Muscle layer of duodenum (tissue), 2 donors: ENCODE data around the gene FBXO42.

Source experiments
- H3K27ac ChIP-seq: one replicate; pipeline ENCODE4 v1.7.0; 2013; ENCODE audit warnings: mild to moderate bottlenecking, low read length
- H3K27me3 ChIP-seq: one replicate; pipeline ENCODE4 v1.7.0; 2013; ENCODE audit warnings: low read depth, mild to moderate bottlenecking, control low read depth, low read length
- H3K36me3 ChIP-seq, 2 donors: one replicate each; pipeline ENCODE4 v1.7.0; 2013; ENCODE audit warnings: low read length in 2 of 2, control low read depth in 1 of 2, mild to moderate bottlenecking in 1 of 2; ENCODE audit not compliant: insufficient read depth in 2 of 2, control insufficient read depth in 1 of 2
- H3K4me1 ChIP-seq, 2 donors: one replicate each; pipeline ENCODE4 v1.7.0; 2013; ENCODE audit warnings: low read length in 2 of 2, mild to moderate bottlenecking in 2 of 2, control low read depth in 1 of 2, moderate library complexity in 1 of 2; ENCODE audit not compliant: insufficient read depth in 2 of 2, control insufficient read depth in 1 of 2
- H3K4me3 ChIP-seq, 2 donors: one replicate each; pipeline ENCODE4 v1.7.0; 2013; ENCODE audit warnings: low read length in 2 of 2, low read depth in 1 of 2, mild to moderate bottlenecking in 1 of 2
- H3K9me3 ChIP-seq, 2 donors: one replicate each; pipeline ENCODE4 v1.7.0; 2013; ENCODE audit warnings: low read length in 2 of 2, control low read depth in 1 of 2, mild to moderate bottlenecking in 1 of 2; ENCODE audit not compliant: control insufficient read depth in 1 of 2
- donor health status: healthy.

FBXO42 gene

DNA sequence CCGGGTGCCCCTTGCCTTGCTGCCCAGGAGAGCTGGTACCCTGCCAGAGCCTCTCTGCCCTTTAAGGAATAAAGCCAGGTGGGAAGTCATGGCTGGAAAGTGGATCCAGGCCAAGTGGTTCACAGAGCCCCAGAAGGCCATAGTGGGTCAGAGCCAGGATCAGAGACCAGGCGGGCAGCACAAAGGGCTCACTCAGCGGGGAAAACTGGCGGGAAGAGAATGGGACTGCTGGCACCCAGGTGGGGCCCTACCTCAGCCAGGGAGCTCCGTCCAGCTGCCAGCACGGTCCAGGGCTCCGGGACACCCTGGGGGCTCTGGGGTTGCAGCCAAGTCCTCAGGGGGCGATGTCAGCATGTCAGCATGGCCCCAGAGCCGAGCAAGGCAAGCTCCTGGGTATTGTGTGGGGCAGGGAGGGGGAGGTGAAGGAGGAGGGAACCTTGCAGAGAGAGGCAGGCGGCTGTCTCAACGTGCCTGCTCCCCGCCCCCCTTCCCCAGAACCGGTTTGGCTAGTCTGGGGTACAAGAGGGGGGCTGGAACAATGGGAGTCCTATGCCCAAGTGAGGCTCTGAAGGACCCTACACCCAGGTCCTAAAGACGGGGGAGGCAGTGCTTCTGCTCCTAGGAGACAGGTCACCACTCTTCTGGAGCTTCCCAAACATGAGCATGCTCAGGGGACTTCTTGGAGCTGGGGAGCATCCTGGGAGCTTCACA is 139.9 kb downstream of the FBXO42 start, which contains the start of gene ARHGEF19:
ARHGEF19 (minus strand) TSS at position 402 of the 711 bp plus-strand sequence. CDS start 3,598 bp downstream, outside the sequence.
- peaks cover 0 to 12% of the 10 kb centered on the region in 2 donors for H3K4me1 ChIP-seq
- no peak within 1 kb of the TSS for H3K27ac ChIP-seq
- H3K36me3 ChIP-seq = no peaks in the 10 kb centered on the region
- no peaks in the 10 kb centered on the region for H3K9me3 ChIP-seq
- H3K27me3 ChIP-seq = no peaks in the 10 kb centered on the region
- no peak within 1 kb of the TSS for H3K4me3 ChIP-seq

DNA sequence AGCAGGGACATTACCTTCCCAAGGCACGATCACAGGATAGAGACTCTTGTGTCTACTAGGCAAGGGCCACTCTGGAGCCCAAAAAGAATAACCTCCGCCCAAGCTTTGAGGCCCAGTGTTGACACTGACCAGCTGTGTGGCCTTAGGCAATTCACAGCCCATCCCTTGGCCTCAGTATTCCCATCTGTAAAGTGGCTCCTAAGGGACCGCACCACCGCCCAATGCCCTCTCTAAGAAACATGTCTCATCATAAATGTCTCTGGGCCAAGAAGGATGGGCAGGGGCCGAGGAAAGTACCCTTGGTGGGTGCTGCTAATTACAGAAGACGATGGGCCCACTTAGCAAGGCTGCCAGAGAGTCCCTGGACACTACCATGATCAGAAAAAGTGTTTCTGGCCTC is 140.5 kb downstream of the FBXO42 start:
- Histone ChIP-seq H3K36me3 (no peaks in the 10 kb centered on the region), H3K4me1 (peaks cover 0 to 15% of the 10 kb centered on the region in 2 donors), H3K4me3 (no peak overlapping the region), H3K27ac (no peak overlapping the region), H3K27me3 (no peaks in the 10 kb centered on the region), H3K9me3 (no peaks in the 10 kb centered on the region)

DNA sequence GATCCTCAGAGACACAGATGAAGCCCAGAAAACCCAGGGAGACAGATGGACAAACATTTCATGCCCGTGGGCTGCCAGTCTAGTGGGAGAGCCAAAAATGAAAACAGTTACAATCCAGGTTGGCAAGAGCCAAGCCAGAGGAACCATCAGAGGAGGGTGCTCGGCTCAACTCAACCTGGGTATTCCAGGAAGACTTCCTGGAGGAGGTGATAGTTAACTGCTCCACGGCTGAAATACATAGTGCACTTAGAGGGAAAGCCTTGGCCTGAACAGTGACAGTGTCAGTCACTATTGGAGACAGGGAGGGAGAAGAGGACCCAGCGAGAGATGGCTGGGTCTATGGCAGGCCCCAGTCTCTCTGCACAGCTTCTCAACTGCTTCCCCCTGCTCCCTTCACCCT is 141.7 kb downstream of the FBXO42 start:
- H3K27me3 ChIP-seq = no peaks in the 10 kb centered on the region
- H3K4me1 ChIP-seq = peaks cover 0 to 7% of the 10 kb centered on the region in 2 donors
- no peaks in the 10 kb centered on the region for H3K9me3 ChIP-seq
- no peak overlapping the region for H3K4me3 ChIP-seq
- H3K36me3 ChIP-seq = no peaks in the 10 kb centered on the region
- H3K27ac ChIP-seq = no peak overlapping the region

DNA sequence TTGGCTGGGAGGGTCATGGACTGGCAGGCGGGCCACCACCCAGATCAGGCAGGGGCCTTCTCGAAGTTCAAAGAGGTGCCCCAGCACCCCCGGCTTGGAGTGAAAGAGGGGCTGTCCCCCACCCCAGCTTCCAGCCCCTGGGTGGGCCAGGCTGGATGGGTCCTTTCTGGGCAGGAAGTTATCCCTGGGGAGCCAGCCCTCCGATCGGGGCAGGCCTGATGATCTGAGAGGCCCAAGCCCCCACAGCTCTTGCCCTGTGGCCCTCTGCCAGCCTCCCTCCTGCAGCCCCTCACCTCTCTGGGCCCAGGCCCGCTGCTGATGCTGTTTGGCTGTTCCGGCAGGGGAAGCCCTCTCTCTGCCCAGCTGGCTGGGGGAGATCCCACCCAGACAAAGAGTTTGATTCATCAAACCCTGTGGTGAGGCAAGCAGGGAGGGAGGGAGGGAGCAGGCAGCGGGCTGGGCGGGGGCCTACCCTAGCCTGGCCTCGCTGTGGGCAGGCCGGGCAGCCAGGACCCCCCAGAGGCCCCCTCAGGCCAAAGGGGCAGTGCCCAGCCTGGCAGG is 142.4 kb downstream of the FBXO42 start:
- H3K4me1 ChIP-seq = peaks cover 0 to 7% of the 10 kb centered on the region in 2 donors
- H3K27me3 ChIP-seq = no peaks in the 10 kb centered on the region
- H3K9me3 ChIP-seq = no peaks in the 10 kb centered on the region
- no peak overlapping the region for H3K27ac ChIP-seq
- H3K4me3 ChIP-seq = no peak overlapping the region
- H3K36me3 ChIP-seq = no peaks in the 10 kb centered on the region

DNA sequence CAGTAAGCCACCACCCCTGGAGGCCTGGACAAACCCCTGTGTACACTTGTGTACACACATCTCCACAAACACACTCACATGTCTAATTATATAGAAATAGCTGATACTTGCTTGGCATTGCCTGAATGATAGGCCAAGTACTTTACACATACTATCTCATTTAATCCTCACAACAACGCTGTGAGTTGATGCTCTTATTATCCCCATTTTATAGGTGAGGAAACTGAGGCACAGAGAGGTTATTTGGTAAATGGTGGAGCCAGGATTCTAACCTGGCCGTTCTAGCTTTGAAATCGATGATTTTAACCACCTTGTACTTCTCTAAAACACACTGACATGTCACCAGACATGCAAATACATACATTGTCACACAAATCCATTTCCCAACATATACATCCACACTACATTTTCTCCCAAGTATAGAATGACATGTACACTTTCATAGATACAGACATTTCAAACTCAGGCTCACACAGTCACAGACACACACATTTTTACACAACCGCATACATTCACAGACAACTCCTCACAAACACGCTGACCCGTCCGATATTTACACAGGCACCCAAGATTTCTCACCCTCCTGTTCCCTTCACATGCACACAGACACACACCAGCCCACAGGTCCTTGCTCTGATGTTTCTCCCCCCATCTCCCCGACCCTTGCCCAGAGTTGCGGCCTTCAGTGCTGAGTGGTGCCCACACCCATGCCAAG is 143.0 kb downstream of the FBXO42 start:
- no peaks in the 10 kb centered on the region for H3K9me3 ChIP-seq
- H3K27ac ChIP-seq = no peak overlapping the region
- peaks cover 0 to 3% of the 10 kb centered on the region in 2 donors for H3K36me3 ChIP-seq
- no peak overlapping the region for H3K4me3 ChIP-seq
- H3K27me3 ChIP-seq = no peaks in the 10 kb centered on the region
- H3K4me1 ChIP-seq = peaks cover 0 to 7% of the 10 kb centered on the region in 2 donors

DNA sequence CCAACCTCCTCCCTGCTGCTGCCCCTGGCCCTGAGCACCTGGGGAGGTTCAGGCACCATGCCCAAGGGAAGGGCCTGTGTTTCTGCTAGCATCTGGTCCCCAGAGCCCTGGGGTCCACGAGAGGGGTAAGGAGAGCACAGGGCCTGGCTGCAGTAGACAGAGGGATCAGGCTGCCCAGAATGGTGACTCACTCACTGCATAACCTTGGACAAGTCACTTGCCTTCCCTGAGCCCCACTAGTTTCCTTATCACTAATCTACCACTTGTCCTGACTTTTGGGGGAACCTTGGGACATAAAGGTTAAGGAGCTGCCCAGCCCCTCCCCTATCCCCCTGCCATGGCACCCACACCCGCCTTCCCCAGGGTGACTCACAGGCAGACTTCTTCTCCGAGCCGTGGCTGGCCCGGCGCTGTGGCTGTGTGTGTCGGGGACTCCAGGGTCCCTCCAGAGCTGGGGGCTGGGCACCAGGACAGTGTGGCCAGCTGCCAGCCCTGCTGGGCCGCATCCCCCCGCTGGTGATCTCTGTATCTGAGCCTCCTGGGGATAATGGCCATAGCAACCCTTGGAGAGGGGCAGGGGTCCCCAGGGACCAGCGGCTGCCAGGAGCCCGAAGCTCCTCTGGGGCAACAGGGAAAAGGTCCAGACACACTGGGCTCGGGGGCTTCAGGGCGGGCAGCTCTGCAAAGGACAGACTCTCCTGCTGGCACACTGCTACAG is 143.9 kb downstream of the FBXO42 start:
- H3K27ac ChIP-seq = no peak overlapping the region
- H3K36me3 ChIP-seq = peaks cover 0 to 3% of the 10 kb centered on the region in 2 donors
- H3K4me1 ChIP-seq = peaks cover 0 to 7% of the 10 kb centered on the region in 2 donors

DNA sequence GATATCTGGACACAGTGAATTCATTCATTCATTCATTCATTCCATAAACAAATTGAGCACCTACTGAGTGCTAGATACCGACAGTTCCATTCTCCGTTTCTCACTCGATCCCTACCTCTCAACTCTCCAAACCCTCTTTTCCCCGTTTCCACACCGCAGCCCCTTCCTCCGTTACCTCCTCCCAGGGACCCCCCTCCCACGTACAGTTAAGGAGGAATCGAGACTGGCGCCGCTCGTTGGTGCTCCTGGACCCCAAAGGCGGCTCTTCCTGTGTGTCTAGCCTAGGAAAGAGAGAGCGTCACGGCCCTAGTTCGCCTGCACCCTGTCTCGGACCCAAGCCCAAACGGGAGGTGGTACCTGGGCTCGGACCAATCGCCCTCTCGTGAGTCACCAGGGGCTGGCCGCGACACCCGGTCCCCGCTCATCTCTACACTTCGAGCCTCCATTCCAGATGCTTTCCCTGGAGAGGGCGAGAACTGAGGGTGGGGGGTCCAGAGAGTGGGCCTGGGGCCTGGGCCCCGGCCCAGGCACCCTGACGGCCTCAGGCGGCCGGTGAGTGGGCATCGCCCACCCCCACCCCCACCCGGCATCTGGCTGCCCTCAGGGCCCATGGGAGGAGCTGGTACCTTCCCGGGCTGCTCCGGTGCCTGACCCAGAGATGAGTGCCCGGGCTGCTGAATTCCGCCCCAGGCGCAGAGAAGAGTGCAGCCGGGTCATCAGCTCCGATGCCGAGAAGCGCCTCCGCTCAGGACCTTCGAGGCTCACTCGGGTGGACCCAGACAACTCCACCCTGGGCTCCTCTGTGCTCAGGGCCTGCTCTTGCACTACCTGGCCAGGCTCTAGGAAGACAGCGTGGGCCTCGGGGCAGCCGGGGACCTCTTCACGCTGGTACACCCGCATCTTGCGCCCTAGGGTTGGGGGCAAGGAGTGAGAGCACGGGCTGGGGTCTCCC is 144.7 kb downstream of the FBXO42 start:
- Histone ChIP-seq H3K4me3 (peak overlapping the region; percentile 44 to 65), H3K36me3 (peaks cover 0 to 3% of the 10 kb centered on the region in 2 donors), H3K4me1 (peaks cover 0 to 7% of the 10 kb centered on the region in 2 donors), H3K9me3 (no peaks in the 10 kb centered on the region), H3K27me3 (no peaks in the 10 kb centered on the region), H3K27ac (peak overlapping the region; percentile 73)

More for the DNA sequence above, 143.9 kb downstream of the FBXO42 start:
- Histone ChIP-seq H3K4me3 (no peak overlapping the region), H3K27me3 (no peaks in the 10 kb centered on the region), H3K9me3 (no peaks in the 10 kb centered on the region)

DNA sequence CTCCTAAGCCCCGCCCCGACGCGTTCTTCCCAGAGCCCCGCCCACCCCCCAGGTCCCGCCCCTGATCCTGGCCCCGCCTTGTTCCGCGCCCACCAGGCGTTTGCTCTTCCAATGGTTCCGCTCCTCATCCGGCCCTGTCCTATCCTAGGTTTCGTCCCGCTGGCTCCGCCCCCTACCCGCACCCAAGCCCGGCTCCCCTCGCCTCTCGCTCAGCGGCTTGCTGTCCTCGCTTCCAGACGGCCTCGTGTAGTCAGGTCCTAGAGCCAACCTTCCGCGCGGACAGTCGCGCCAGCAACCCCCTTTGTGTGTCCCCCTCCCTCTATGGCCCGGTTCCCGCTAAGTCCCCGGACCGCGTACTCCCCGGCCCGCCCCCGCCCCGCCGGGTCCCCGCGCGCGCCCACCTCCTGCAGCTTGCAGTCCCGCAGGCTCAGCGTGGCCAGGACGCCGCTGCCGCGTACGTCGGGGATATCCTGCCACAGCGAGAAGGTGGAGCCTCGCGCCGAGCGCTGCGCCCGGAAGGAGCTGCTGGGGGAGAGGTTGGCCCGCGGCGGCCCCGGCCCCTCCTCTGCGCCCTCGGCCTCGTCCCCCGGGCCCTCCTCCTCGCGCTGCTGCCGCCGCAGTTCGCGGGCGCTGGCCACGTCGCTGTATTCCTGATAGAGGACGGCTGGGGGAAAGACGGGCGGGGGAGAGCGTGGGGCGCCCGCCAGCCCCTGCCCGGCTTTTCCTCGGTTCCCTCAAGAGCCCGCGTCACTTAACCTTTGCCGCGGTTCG is 145.5 kb downstream of the FBXO42 start:
- peaks cover 0 to 7% of the 10 kb centered on the region in 2 donors for H3K4me1 ChIP-seq

DNA sequence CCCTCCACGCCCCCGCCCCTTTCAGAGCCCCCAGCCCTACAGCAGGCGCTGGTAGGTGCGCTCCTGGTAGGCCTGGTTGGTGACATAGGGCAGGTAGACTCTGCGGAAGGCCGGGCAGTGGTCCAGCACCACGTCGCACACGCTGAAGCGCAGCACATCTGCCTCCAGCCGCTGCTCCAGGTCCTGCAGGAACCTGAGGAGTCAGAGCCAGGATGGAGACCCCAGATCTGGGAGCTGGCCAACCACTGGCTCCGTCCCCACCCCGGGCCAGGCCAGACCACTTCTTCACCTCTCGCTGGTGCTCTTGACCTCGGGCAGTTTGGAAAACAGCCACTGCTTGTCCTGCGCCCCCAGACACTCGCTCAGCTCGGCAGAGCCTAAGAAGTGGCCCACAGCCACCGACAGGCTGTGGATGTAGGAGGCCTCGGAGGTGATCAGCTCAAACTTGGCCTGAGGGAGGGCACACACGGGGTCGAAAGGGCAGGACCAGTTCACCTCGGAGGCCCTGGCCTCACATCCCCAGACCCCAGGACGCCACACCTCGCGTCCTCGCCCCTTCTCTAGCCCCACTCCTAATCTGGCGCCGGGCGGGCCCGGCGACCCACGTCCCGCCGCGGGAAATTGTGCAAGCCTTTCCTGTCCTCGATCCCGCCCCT is 146.3 kb downstream of the FBXO42 start:
- H3K27me3 ChIP-seq = no peaks in the 10 kb centered on the region
- peaks cover 0 to 3% of the 10 kb centered on the region in 2 donors for H3K36me3 ChIP-seq
- H3K4me3 ChIP-seq = peak overlapping the region; percentile 29 to 46
- H3K9me3 ChIP-seq = no peaks in the 10 kb centered on the region
- peaks cover 0 to 7% of the 10 kb centered on the region in 2 donors for H3K4me1 ChIP-seq
- H3K27ac ChIP-seq = no peak overlapping the region

More for the DNA sequence above, 145.5 kb downstream of the FBXO42 start:
- peak overlapping the region; percentile 73 for H3K27ac ChIP-seq
- H3K4me3 ChIP-seq = peak overlapping the region; percentile 44 to 65
- no peaks in the 10 kb centered on the region for H3K27me3 ChIP-seq
- no peaks in the 10 kb centered on the region for H3K9me3 ChIP-seq
- H3K36me3 ChIP-seq = peaks cover 0 to 3% of the 10 kb centered on the region in 2 donors
